Adrenal gland (tissue), 12 donors: ENCODE data around the gene TRAF4. TPM values are rescaled to one million over a fixed set of nuclear protein-coding genes. Genes with fewer than 3 reads are reported as not detected.
"Not testable (repeated sequence)": the region's sequence is repeated elsewhere in the genome, so short reads cannot be mapped to it uniquely, and the experiment has no call there.

Source experiments
- DNase-seq, 7 donors: peaks; one replicate each; pipeline ENCODE4 v3.0.0-alpha.2; 2019 to 2020
- H3K27ac ChIP-seq, 5 donors: fragments of 200-600 bp; sonication (generic) in 4 of 5; 1 replicate in 3 of 5; 2 replicates in 2 of 5; pipeline versions ENCODE4 v1.5.1 to v1.8.0; 2016 to 2020; ENCODE audit warnings: mild to moderate bottlenecking in 1 of 5
- H3K27me3 ChIP-seq: fragments of 200-600 bp; 2 replicates; pipeline ENCODE4 v1.8.0; 2021
- H3K36me3 ChIP-seq, 2 donors: fragments of 200-600 bp; replicated peaks in 1 of 2; 1 replicate in 1 of 2; 2 replicates in 1 of 2; pipeline versions ENCODE4 v1.5.1 to v1.8.0; 2018 to 2022
- H3K4me1 ChIP-seq, 2 donors: fragments of 200-600 bp; replicated peaks in 1 of 2; 1 replicate in 1 of 2; 2 replicates in 1 of 2; pipeline versions ENCODE4 v1.5.1 to v1.8.0; 2018 to 2021
- H3K4me3 ChIP-seq, 4 donors: fragments of 200-600 bp; sonication (generic) in 3 of 4; one replicate each; pipeline ENCODE4 v1.5.1; 2016 to 2018
- H3K9me3 ChIP-seq, 3 donors: fragments of 200-600 bp; sonication (generic) in 1 of 3; replicated peaks in 1 of 3; 1 replicate in 2 of 3; 2 replicates in 1 of 3; pipeline versions ENCODE4 v1.5.1 to v1.8.0; 2016 to 2021
- POLR2A ChIP-seq, 2 donors: fragments of 450-650 bp; IDR thresholded peaks; one replicate each; pipeline ENCODE4 v1.6.1; 2017; ENCODE audit warnings: antibody characterized with exemption in 2 of 2, mild to moderate bottlenecking in 2 of 2, moderate library complexity in 1 of 2
- WGBS, 4 donors: extraction: QIAGEN DNeasy Blood & Tissue Kit in 2 of 4; methylation state at CpG; one replicate each; pipeline versions ENCODE4 v1.1.5 to v1.1.7; 2013 to 2017; 5-methylcytosine and 5-hydroxymethylcytosine counted together
- intact Hi-C, 2 donors: fragments of 100-400 bp; cut with DNase I; formaldehyde crosslinking; loops; one replicate each; pipeline versions ENCODE4 v1.14.1 to v1.15.0; 2022 to 2023
- polyA plus RNA-seq, 3 donors: library from polyadenylated mRNA; stranded (reverse); fragments of 200-250 nt in 2 of 3; fragments of 350-450 nt in 1 of 3; fragmentation: Illumina TruSeq in 1 of 3; extraction: RNeasy Lipid Tissue Mini Kit (QIAGEN cat#74804) in 1 of 3; gene quantifications; one replicate each; pipeline ENCODE4 v1.2.3, GENCODE V29; 2013 to 2014
- total RNA-seq, 9 donors: library from RNA; depleted of rRNA in 4 of 9; stranded (reverse); fragments of >200 nt in 4 of 9; fragments of 120-200 nt in 1 of 9; fragmentation: NEBNext Ultra II Directional in 1 of 9; extraction: Animal tissue kit (Norgen Biotek cat#: 25700) in 1 of 9; gene quantifications; one replicate each; pipeline versions ENCODE4 v1.1.0 to v1.2.4, GENCODE V29; 2013 to 2023
- TF ChIP-seq, protein P1 (sequence below), 6 experiments: fragments of 450-650 bp in 4 of 6; fragments of 200-600 bp in 2 of 6; sonication (generic) in 1 of 6; IDR thresholded peaks; 1 replicate in 5 of 6; 2 replicates in 1 of 6; pipeline versions ENCODE4 v1.5.1 to v1.8.0; 2016 to 2021; ENCODE audit warnings: antibody characterized with exemption in 6 of 6, mild to moderate bottlenecking in 2 of 6, moderate library complexity in 1 of 6
- donor health status: healthy with polysubstance abuse.
- donor health status: Bipolar disorder and iron deficiency.
- donor health status: DM: yes; HTN: yes; CAD: no.
- donor health status: DM: no; HTN: no; CAD: no.
- donor health status: DM: no; HTN: no; CAD: no.
- donor health status: DM: yes; HTN: yes; CAD: no.

The TRAF4 gene
- total and polyA plus RNA-seq, 12 donors: 8.2 to 50.5 (median 22.1) TPM

DNA sequence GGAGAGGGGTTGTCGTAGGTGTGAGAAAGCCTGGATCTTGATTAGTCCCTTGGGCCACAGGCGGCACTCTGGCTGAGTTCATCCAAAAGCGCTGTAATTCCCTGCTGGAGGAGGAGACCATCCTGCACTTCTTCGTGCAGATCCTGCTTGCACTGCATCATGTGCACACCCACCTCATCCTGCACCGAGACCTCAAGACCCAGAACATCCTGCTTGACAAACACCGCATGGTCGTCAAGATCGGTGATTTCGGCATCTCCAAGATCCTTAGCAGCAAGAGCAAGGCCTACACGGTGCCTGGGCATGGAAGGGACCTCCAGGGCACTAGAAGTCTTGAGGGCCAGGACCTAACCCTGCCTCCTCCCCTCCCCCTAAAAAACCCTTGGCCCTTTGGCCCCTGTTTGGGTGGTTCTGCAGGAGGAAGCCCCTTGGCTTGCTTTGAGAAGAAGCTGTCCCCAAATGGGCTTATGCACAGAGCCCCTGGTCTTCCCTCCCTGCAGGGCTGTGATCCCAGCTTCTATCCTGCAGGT, 9.0 kb upstream of the TRAF4 start:
- WGBS, 4 donors: 89 to 99% (median 92%) methylated on average over 6 to 10 of the region's 10 CpGs
- Histone ChIP-seq H3K4me1 (no peaks in the 10 kb centered on the region), H3K27me3 (no peaks in the 10 kb centered on the region), H3K27ac (no peak overlapping the region), H3K4me3 (no peak overlapping the region), H3K9me3 (no peaks in the 10 kb centered on the region), H3K36me3 (no peaks in the 10 kb centered on the region)
- DNase-seq: no peak
- intact Hi-C loops: no loop called here
- TF ChIP-seq, protein P1, sequence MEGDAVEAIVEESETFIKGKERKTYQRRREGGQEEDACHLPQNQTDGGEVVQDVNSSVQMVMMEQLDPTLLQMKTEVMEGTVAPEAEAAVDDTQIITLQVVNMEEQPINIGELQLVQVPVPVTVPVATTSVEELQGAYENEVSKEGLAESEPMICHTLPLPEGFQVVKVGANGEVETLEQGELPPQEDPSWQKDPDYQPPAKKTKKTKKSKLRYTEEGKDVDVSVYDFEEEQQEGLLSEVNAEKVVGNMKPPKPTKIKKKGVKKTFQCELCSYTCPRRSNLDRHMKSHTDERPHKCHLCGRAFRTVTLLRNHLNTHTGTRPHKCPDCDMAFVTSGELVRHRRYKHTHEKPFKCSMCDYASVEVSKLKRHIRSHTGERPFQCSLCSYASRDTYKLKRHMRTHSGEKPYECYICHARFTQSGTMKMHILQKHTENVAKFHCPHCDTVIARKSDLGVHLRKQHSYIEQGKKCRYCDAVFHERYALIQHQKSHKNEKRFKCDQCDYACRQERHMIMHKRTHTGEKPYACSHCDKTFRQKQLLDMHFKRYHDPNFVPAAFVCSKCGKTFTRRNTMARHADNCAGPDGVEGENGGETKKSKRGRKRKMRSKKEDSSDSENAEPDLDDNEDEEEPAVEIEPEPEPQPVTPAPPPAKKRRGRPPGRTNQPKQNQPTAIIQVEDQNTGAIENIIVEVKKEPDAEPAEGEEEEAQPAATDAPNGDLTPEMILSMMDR (IDR thresholded peaks at IDR 0.05): no peak
- TF ChIP-seq POLR2A (IDR thresholded peaks at IDR 0.05): no peak

DNA sequence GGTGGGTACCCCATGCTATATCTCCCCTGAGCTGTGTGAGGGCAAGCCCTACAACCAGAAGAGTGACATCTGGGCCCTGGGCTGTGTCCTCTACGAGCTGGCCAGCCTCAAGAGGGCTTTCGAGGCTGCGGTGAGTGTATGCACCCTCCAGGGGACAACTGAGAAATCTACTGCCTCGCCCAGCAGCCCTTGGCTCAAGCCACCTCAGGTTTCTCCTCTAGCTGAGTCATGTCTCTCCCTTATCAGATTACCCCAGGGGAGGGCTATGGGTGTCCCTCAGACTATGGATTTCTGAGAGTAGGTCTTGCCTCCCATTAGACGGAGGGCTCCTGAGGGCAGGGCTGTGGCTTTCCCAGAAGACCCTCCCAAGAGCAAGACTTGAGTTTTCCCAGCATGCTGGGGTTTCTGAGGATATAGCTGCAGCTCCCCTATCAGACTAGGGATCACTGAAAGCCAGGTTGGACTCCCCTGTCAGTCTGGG, 8.5 kb upstream of the TRAF4 start:
- Histone ChIP-seq H3K27me3 (no peaks in the 10 kb centered on the region), H3K9me3 (no peaks in the 10 kb centered on the region), H3K4me3 (no peak overlapping the region), H3K27ac (no peak overlapping the region), H3K36me3 (no peaks in the 10 kb centered on the region), H3K4me1 (no peaks in the 10 kb centered on the region)
- DNase-seq: no peak
- 60 to 85% (median 71%) methylated on average over 4 to 5 of the region's 5 CpGs for WGBS, 4 donors
- TF ChIP-seq POLR2A (IDR thresholded peaks at IDR 0.05): no peak
- TF ChIP-seq, protein P1 (IDR thresholded peaks at IDR 0.05): no peak
- intact Hi-C loops: no loop called here

DNA sequence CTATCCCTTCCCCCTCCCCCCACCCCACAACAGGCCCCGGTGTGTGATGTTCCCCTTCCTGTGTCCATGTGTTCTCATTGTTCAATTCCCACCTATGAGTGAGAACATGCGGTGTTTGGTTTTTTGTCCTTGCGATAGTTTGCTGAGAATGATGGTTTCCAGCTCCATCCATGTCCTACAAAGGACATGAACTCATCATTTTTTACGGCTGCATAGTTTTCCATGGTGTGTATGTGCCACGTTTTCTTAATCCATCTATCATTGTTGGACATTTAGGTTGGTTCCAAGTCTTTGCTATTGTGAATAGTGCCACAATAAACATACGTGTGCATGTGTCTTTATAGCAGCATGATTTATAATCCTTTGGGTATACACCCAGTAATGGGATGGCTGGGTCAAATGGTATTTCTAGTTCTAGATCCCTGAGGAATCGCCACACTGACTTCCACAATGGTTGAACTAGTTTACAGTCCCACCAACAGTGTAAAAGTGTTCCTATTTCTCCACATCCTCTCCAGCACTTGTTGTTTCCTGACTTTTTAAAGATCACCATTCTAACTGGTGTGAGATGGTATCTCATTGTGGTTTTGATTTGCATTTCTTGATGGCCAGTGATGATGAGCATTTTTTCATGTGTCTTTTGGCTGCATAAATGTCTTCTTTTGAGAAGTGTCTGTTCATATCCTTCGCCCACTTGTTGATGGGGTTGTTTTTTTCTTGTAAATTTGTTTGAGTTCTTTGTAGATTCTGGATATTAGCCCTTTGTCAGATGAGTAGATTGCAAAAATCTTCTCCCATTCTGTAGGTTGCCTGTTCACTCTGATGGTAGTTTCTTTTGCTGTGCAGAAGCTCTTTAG, 7.7 kb upstream of the TRAF4 start:
- H3K27ac ChIP-seq, H3K9me3 ChIP-seq, H3K4me1 ChIP-seq, DNase-seq, intact Hi-C loops, H3K27me3 ChIP-seq, H3K36me3 ChIP-seq, H3K4me3 ChIP-seq: not testable (repeated sequence)
- WGBS, 4 donors: 93 to 96% (median 93%) methylated on average over 4 to 7 of the region's 8 CpGs

DNA sequence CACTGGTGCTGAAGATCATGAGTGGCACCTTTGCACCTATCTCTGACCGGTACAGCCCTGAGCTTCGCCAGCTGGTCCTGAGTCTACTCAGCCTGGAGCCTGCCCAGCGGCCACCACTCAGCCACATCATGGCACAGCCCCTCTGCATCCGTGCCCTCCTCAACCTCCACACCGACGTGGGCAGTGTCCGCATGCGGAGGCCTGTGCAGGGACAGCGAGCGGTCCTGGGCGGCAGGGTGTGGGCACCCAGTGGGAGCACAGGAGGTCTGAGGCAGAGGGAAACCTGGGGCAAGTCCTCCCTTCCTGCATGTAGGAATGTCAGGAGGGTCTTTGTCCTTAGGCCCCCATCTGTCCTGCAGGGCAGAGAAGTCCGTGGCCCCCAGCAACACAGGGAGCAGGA, 6.5 kb upstream of the TRAF4 start:
- Histone ChIP-seq H3K27ac (no peak overlapping the region), H3K36me3 (no peaks in the 10 kb centered on the region), H3K4me1 (no peaks in the 10 kb centered on the region), H3K27me3 (no peaks in the 10 kb centered on the region), H3K4me3 (no peak overlapping the region), H3K9me3 (no peaks in the 10 kb centered on the region)
- TF ChIP-seq, protein P1 (IDR thresholded peaks at IDR 0.05): no peak
- TF ChIP-seq POLR2A (IDR thresholded peaks at IDR 0.05): no peak
- 94 to 98% (median 95%) methylated on average over 11 to 12 of the region's 12 CpGs for WGBS, 4 donors
- intact Hi-C loops: no loop called here
- no peak for DNase-seq
